ENCODE measurements around the gene APLN. TPM values are rescaled to one million over a fixed set of nuclear protein-coding genes. Genes with fewer than 3 reads are reported as not detected.

The APLN gene
- total RNA-seq, 2 donors from 2014 or later: 0.28 to 2.5 TPM

DNA sequence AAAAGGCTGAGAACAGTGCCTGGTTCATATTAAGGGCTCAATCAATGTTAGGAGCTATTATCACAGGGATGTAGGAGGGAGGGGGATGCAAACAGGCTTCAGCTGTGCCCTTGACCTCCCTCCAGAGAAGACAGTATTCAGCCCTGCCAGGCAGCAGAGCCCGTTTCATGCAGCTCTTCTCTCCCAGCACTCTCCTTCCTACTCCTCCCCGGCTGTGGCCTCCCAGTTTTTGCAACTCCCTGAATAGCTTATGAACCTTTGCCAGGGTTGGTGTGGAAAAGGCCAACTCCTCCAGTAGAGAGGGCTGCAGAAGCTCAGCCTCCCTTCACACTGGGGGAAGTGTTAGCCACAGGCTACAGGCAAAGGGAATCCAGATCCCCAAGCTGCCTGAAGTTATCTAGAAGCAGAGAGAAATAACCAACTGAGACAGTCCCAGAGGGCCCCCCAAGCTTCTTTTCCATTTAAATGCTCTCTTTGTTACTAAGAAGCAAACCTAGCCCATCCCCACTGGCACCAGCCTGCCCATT, 31.7 kb upstream of the APLN start:
- no peaks in the 10 kb centered on the region for H3K4me1 Mint-ChIP-seq
- no peak overlapping the region for H3K4me3 Mint-ChIP-seq
- no peaks in the 10 kb centered on the region for H3K9me3 Mint-ChIP-seq
- no peaks in the 10 kb centered on the region for H3K27me3 Mint-ChIP-seq
- no peaks in the 10 kb centered on the region for H3K36me3 Mint-ChIP-seq (ENCODE audit: low read depth)
- no peak overlapping the region for H3K27ac Mint-ChIP-seq
- no peak for ATAC-seq (replicated peaks)

DNA sequence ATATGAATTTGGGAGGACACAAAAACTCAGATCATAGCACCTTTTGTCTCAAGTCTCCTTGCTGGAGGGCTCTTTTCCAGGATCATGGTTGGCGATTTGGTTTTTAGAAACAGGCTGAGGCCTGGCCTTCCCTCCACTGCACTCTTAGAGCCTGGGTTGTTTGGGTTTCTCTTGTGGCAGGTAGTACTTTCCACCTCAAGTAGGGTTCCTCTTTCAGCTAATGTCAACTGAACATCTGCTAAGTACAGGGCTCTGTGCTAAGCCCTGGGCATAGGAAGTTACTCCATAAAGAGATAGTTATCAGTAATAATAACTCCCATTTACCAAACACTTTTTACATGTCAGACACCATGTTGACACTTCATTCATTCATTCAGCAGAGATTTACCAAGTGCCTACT, 28.2 kb upstream of the APLN start:
- no peaks in the 10 kb centered on the region for H3K36me3 Mint-ChIP-seq (ENCODE audit: low read depth)
- no peak overlapping the region for H3K27ac Mint-ChIP-seq
- no peak overlapping the region for H3K4me3 Mint-ChIP-seq
- no peaks in the 10 kb centered on the region for H3K27me3 Mint-ChIP-seq
- H3K9me3 Mint-ChIP-seq: no peaks in the 10 kb centered on the region
- H3K4me1 Mint-ChIP-seq: peaks cover 5% of the 10 kb centered on the region
- ATAC-seq (replicated peaks): no peak

DNA sequence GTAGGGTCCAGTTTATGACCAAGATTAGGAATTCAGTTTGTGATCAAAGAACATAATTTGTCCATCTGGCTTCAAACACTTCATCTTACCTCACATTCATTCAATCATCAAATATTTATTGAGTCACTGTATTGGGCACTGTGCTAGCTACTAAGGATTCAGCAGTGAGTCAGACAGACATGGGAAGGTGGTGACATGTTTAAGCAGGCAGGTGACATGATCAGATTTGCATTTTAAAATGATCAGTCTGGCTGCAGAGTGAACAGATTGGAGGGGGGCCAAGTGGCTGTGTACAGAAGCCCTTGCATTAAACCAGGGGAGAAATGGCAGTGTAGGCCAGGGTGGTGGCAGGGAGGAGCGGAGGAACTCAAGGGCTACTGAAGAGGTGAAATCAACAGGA, 25.1 kb upstream of the APLN start:
- H3K36me3 Mint-ChIP-seq (ENCODE audit: low read depth): no peaks in the 10 kb centered on the region
- ATAC-seq (replicated peaks): peak; percentile 56
- H3K4me3 Mint-ChIP-seq: no peak overlapping the region
- H3K27ac Mint-ChIP-seq: no peak overlapping the region
- H3K9me3 Mint-ChIP-seq: no peaks in the 10 kb centered on the region
- no peaks in the 10 kb centered on the region for H3K27me3 Mint-ChIP-seq
- peaks cover 9% of the 10 kb centered on the region for H3K4me1 Mint-ChIP-seq

DNA sequence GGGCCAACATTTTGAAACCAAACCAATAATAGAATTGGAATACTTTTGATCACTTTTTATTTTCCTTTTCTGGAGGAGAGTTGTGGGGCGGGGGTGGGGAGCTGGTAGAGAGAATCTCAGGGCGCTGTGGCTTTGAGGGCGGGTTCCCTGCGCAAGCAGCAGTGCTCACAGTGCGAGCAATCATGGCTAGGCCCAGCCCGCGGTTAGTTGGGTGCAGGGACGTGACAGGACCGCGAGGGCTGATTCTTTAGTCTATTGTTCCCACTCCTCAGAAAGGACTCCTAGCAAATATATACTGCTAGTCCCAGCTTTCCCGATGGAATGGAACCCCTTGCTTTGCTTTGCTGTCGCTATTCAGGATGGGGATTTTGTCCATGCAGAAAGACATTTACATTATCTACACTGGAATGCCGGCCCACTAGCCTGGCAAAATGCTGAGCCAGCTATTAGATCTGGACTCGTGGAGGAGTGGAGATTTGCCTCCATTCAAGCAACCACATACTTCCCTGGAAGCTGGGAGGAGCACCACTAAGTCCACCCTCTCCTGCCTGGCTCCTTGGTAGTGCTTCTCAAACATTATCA, 23.9 kb upstream of the APLN start:
- Mint-ChIP-seq H3K27ac (peak overlapping the region; percentile 33), H3K4me1 (peaks cover 9% of the 10 kb centered on the region), H3K4me3 (peak overlapping the region; percentile 66), H3K27me3 (no peaks in the 10 kb centered on the region), H3K36me3 (ENCODE audit: low read depth) (no peaks in the 10 kb centered on the region), H3K9me3 (no peaks in the 10 kb centered on the region)
- peak; percentile 87 for ATAC-seq (replicated peaks)

DNA sequence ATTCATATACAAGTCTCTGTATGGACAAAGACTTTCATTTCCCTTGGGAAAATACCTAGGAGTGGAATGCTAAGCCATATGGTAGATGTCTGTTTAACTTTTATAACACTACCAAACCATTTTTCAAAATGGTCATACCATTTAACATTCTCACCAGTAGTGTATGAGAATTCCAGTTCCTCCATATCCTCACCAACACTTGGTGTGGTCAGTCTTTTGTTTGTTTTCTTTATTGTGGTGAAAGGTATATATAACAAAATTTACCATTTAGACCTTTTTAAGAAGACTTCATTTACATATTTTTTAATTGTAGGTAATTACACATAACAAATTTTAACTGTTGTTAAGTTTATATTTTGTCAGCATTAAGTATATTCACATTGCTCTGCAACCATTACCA, 12.7 kb upstream of the APLN start:
- Mint-ChIP-seq H3K4me3 (no peak overlapping the region), H3K27ac (no peak overlapping the region), H3K4me1 (no peaks in the 10 kb centered on the region), H3K36me3 (ENCODE audit: low read depth) (no peaks in the 10 kb centered on the region), H3K9me3 (no peaks in the 10 kb centered on the region), H3K27me3 (no peaks in the 10 kb centered on the region)
- ATAC-seq (replicated peaks): no peak

DNA sequence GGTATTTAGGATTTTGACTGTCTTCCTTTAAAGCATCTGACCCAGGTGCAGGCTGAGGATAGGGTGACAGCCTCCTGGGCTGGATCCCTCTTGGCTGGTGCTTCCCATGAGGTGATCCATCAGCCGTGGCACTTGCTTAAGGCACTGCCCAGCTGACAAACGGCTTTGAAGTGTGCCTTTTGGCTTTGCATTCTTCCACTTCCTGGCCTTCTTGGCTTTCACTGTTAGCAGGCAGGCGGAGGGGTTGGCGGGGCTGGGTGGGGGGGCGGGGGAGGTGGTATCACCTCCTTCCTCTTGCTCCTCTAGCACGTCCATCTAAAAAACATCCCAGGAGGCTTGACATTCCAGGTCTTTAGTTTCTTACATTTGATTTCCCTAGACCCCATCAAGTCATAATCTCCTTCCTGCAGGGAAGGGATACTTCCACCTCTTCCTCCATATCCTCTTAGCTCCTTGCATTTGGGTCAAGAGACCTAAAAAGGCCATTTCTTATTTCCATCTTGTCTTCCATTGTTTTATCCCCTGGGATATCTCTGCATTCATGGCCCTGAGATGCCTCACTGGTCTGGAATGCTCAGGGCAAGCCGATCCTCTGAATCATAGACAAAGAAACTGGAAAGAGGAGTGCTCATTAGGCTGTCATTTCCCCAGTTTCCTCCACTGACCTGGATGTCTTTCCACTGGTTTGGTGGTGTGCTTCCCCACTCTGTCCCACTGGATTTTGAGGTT, 11.3 kb upstream of the APLN start:
- no peak overlapping the region for H3K27ac Mint-ChIP-seq
- no peak for ATAC-seq (replicated peaks)
- H3K36me3 Mint-ChIP-seq (ENCODE audit: low read depth): no peaks in the 10 kb centered on the region
- H3K27me3 Mint-ChIP-seq: no peaks in the 10 kb centered on the region
- no peaks in the 10 kb centered on the region for H3K9me3 Mint-ChIP-seq
- no peaks in the 10 kb centered on the region for H3K4me1 Mint-ChIP-seq
- H3K4me3 Mint-ChIP-seq: no peak overlapping the region

DNA sequence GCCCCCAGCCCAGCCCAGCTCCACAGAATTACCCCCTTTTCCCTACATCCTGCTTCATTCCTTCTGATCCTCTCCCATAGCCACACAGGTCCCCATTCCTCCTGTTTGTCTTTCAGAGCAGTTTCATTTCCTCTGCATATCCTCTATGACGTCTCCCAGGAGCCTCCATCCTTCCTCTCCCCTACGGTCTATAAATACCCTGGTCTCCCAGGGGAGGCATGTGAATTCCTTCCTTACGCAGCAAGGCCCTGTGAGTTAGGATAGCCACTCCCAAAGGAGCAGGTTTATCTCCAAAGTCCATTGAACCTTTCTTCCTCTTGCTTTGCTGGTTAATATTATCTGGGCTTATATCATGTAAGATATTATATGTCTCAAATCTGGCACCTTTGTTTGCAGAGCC, 8.4 kb upstream of the APLN start:
- H3K4me1 Mint-ChIP-seq: no peaks in the 10 kb centered on the region
- H3K36me3 Mint-ChIP-seq (ENCODE audit: low read depth): no peaks in the 10 kb centered on the region
- ATAC-seq (replicated peaks): no peak
- no peak overlapping the region for H3K4me3 Mint-ChIP-seq
- peak overlapping the region; percentile 14 for H3K27ac Mint-ChIP-seq
- H3K9me3 Mint-ChIP-seq: no peaks in the 10 kb centered on the region
- H3K27me3 Mint-ChIP-seq: no peaks in the 10 kb centered on the region

DNA sequence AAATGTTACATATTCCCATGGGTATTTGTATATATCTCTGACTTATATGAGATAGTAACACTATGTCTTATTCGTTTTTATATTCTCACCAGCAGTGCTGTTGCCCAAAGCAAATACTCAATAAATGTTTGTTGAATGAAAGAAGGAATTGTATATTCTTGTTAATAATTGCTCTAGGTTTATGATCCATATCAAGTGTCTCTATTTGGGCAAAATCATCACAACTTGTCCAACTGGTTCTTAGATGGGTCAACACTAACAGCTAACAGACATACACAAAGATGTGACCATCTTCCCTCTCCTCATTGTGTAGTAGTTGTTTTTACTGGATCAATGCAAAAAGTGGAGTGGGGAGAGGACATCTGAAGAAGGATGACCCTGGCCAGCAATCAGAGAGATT, 6.6 kb upstream of the APLN start:
- Mint-ChIP-seq H3K9me3 (no peaks in the 10 kb centered on the region), H3K4me1 (no peaks in the 10 kb centered on the region), H3K27ac (no peak overlapping the region), H3K27me3 (no peaks in the 10 kb centered on the region), H3K36me3 (ENCODE audit: low read depth) (no peaks in the 10 kb centered on the region), H3K4me3 (no peak overlapping the region)
- ATAC-seq (replicated peaks): no peak

DNA sequence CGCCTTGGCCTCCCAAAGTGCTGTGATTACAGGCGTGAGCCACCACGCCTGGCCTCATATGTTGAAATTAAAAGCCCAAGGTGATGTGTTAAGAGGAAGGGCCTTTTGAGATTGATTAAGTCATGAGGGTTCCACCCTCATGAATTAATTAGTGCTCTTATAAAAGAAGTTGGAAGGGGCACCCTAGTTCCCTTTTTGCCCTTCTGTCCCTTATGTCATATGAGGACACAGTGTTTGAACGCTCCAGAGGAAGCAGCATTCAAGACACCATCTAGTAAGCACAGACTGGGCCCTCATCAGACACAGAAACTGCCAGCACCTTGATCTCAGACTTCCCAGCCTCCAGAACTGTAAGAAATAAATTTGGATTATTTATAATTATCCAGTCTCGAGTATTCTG, 5.1 kb upstream of the APLN start:
- H3K9me3 Mint-ChIP-seq: no peaks in the 10 kb centered on the region
- H3K4me3 Mint-ChIP-seq: no peak overlapping the region
- ATAC-seq (replicated peaks): no peak
- peaks cover 4% of the 10 kb centered on the region for H3K4me1 Mint-ChIP-seq
- H3K36me3 Mint-ChIP-seq (ENCODE audit: low read depth): peaks cover 4% of the 10 kb centered on the region
- H3K27me3 Mint-ChIP-seq: peaks cover 7% of the 10 kb centered on the region
- H3K27ac Mint-ChIP-seq: no peak overlapping the region

DNA sequence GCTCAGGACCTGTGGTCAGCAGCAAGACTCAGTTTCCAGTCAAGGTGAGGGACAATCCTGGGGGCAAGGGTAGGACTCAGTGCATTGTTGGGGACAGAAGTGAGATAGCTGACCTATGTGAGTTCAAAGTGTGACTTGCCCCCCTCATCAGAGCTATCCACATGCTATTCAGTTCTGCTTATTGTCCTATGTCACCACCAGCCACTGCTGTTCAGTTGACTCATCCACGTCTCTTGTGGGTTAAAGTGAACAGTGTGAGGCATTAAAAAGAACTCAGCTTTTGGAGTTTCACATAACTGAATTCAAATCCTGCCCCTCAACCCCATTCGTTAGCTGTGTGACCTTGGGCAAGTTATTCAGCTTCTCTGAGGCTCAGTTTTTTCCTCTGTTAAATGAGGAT, 4.4 kb upstream of the APLN start:
- no peaks in the 10 kb centered on the region for H3K9me3 Mint-ChIP-seq
- H3K4me1 Mint-ChIP-seq: peaks cover 4% of the 10 kb centered on the region
- H3K4me3 Mint-ChIP-seq: no peak overlapping the region
- no peak for ATAC-seq (replicated peaks)
- H3K27me3 Mint-ChIP-seq: peaks cover 7% of the 10 kb centered on the region
- peaks cover 4% of the 10 kb centered on the region for H3K36me3 Mint-ChIP-seq (ENCODE audit: low read depth)
- H3K27ac Mint-ChIP-seq: no peak overlapping the region

DNA sequence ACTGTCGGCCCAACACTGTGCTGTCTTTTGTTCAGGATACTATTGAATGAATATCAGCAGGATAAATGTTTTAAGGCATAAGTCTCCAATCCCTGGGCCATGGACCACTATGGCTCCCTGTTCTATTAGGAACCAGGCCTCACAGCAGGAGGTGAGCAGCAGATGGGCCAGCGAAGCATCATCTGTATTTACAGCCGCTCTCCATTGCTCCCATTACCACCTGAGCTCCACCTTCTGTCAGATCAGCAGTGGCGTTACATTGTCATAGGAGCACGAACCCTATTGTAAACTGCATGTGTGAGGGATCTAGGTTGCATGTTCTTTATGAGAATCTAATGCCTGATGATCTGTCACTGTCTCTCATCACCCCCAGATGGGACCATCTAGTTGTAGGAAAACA, 3.7 kb upstream of the APLN start:
- Mint-ChIP-seq H3K27ac (no peak overlapping the region), H3K9me3 (no peaks in the 10 kb centered on the region), H3K27me3 (peaks cover 7% of the 10 kb centered on the region), H3K4me1 (peaks cover 4% of the 10 kb centered on the region), H3K36me3 (ENCODE audit: low read depth) (peaks cover 4% of the 10 kb centered on the region), H3K4me3 (no peak overlapping the region)
- ATAC-seq (replicated peaks): no peak

DNA sequence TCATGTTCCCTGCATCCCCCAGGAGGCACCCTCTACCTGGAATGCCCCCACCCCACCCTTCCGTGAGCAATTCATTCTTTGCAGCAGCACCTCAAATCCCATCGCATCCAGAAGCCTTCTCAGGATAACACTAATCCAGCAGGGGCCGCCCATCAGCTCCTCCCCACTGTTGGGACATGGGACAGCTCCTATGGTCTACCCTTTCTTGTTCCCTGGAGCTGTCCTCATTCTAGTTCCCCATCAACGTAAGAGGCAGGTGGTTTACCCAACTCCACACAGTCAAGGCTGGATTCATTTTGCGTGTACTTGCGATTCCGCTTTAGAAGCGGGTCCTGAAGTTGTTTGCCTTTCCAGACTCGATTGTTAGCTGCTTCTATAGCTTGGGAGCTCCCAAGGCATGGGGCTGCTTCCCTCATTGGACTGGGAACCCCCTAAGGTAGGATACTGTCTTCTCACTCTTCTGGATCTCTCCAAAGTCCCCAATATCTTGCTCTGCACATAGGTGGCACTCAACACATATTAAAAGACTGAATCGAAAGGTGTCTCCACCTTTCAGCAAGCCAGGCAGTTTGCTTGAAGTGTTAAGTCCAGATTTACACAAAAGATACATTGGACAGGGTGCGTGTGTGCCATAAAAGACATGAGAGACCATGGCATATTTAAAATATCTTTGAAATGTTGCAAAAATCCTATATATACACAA, 942 bp upstream of the APLN start:
- Mint-ChIP-seq H3K4me1 (peaks cover 4% of the 10 kb centered on the region), H3K36me3 (ENCODE audit: low read depth) (peaks cover 4% of the 10 kb centered on the region), H3K9me3 (no peaks in the 10 kb centered on the region), H3K27ac (no peak overlapping the region), H3K4me3 (peak overlapping the region; percentile 73), H3K27me3 (peaks cover 7% of the 10 kb centered on the region)
- ATAC-seq (replicated peaks): peak; percentile 33

DNA sequence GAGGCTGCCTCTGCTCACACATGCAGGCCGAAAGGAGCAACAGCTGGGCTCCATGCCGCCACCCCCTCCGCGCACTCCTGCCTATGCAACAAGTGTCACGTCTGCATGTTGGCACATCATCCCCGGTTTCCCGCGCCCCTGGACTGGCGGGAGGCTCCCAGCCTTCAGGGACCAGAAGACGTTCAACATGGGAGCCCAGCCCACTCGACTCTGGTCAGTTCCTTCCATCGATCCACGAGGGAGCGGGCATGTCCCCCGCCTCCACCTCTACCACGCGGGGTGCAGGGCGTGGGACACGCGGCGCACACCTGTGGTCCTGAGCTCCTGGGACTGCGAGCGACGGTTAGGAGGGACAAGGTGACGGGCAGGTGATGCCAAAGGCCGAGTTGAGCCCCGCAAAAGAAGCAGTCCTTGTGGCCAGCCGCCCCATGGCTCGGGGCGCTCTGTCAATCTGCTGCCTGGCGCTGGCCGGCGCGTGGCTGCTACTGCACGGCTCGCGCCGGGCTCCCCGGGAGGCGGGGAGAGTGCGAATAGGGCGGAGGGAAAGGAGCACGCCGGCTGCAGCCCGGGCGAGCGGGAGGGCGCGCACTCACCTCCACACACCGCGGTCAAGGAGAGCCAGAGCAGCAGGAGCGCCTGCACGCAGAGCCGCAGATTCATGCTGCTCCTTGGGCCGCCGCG, 645 bp downstream of the APLN start:
- peaks cover 4% of the 10 kb centered on the region for H3K4me1 Mint-ChIP-seq
- no peak overlapping the region for H3K27ac Mint-ChIP-seq
- ATAC-seq (replicated peaks): peak; percentile 71
- no peaks in the 10 kb centered on the region for H3K9me3 Mint-ChIP-seq
- peaks cover 7% of the 10 kb centered on the region for H3K27me3 Mint-ChIP-seq
- peaks cover 4% of the 10 kb centered on the region for H3K36me3 Mint-ChIP-seq (ENCODE audit: low read depth)
- peak overlapping the region; percentile 73 for H3K4me3 Mint-ChIP-seq

DNA sequence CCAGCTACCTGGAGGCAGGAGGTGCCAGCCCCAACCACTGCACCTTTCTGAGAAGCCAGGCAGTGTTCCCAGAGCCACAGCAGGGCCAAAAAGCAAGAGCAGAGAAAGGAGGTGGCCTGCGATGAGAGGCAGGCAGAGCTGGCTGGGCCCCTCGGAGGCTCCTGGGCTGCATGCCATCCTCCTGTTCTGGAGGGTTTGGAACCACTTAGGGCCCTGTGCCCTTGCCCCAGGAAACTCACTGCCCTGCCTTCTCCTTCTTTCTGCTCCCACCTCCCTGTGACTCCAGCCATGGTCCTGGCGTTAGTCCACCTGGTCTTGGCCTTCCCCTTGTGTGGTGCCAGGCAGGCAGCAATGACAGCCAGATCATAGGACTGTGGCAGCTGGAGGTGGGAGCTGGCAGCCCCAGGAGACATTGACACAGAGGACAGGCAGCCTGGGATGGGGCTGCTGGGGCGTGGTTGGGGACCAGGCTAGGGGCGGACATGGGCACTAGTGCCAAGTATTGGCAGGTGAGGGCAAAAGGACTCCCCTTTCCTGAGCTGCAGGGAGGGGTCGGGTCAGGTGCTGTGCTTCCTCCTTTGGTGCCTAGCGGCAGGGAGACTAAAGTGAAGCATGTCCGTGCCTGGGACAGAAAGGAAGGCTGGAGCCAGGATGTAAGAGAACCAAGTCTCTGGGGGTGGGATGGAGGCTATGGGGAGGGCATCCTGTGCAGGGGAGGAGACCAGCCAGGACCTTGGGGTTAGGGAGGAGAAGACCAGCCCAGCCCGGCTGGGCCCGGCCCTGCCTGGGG, 1.4 kb downstream of the APLN start:
- Mint-ChIP-seq H3K4me1 (peaks cover 4% of the 10 kb centered on the region), H3K27me3 (peaks cover 7% of the 10 kb centered on the region), H3K36me3 (ENCODE audit: low read depth) (peaks cover 4% of the 10 kb centered on the region), H3K9me3 (no peaks in the 10 kb centered on the region), H3K27ac (no peak overlapping the region), H3K4me3 (peak overlapping the region; percentile 73)
- no peak for ATAC-seq (replicated peaks)
